D341Med (cell line): ENCODE data around the gene TLX2.

ENCODE experiments used
- DNase-seq: peaks from one replicate; pipeline ENCODE4 v3.0.0; 2012; ENCODE audit warnings: low spot score

TLX2 gene

GRCh38 chr2:74511104-74511989, 2.9 kb upstream of the TLX2 start:
- no peak for DNase-seq

- peak; percentile 85 for DNase-seq
Observed at GRCh38 chr2:74512744-74513604, 1.3 kb upstream of the TLX2 start.

DNA sequence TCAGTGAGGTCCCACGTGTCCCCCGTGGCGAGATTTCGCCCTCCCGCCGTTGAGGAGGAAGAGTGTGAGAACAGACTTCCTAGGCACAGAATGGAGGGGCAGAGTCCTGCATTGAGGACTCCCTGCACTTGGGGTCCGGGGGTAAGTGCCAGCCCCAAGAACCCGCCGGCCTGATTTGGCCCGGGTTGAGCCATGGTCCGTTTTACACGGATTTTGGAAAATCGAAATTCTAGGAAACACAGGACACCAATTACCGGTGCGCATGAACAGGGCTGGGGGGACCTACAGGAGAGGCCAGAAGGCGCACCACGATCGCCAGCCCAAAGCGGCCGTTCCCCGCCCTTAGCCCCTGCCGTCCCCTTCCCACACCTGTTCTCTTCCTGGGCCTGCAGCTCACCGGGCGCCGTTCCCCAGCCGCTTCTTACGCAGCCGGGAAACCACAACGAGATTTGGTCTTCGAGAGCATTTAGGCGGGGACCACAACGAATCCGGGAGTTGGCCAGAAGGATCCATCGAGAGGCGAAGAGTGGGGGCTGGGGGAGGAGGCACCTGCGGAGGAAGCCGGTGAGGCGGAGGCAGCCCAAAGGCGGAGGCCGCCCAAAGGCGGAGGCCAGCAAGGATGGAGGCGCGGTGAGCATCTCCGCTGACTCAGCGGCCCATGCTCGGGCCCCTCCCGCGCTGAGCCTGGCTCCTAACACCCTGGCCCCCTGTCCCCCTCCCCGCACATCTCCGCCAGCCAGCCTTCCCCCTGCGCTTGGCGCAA, 464 bp upstream of the TLX2 start:
- no peak for DNase-seq

DNA sequence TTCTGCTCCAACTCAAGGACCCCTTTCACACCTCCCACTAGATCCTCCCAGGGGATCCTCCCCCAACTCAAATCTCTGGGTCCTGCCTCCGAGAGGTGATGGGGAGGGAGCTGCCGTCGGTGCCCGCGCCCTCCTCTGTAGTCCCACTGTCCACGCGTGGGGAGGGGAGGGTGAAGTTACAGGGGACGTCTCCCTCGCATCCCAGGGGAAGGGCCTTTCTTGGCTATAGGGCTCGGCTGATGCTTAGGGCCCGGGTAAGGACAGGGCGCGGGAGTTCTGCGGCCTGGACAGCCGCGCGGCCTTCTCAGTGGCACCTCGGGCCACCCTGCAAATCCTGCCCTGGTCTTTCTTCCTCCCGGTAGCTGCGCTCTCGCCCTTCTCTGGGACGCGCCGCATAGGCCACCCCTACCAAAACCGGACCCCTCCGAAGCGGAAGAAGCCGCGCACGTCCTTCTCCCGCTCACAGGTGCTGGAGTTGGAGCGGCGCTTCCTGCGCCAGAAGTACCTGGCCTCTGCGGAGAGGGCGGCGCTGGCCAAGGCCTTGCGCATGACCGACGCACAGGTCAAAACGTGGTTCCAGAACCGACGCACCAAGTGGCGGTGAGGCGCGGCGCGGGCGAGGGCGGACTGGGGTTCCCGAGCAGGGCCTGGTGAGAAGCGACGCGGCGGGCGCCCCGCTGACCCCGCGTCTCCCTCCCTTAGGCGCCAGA, 1.2 kb downstream of the TLX2 start:
- DNase-seq: peak; percentile 38

DNA sequence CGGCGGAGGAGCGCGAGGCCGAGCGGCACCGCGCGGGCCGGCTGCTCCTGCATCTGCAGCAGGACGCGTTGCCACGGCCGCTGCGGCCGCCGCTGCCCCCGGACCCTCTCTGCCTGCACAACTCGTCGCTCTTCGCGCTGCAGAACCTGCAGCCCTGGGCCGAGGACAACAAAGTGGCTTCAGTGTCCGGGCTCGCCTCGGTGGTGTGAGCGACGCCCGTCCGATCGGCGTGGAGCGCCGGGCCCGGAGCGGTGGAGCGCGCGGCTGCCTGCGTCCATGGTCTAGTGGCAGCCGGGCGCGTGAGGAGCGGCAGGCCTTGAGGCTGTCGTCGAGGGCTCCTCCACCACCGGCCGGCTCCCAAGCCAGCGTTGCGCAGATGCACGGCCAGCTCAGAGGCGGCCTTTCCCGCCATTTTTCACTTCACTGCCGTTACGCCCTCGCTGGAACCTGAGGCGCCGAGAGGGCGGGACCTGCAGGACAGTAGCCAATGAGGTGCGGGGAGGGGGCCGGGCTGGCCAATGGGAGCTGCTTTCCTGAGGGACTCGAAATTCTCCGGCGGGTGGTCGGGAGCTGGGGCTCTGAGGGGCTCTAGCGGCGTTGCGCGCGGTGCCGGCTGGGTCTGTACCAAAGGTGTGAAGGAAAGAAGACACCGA, 1.9 kb downstream of the TLX2 start:
- peak; percentile 83 for DNase-seq

- no peak for DNase-seq
Observed at GRCh38 chr2:74516650-74517049, 2.4 kb downstream of the TLX2 start.

DNA sequence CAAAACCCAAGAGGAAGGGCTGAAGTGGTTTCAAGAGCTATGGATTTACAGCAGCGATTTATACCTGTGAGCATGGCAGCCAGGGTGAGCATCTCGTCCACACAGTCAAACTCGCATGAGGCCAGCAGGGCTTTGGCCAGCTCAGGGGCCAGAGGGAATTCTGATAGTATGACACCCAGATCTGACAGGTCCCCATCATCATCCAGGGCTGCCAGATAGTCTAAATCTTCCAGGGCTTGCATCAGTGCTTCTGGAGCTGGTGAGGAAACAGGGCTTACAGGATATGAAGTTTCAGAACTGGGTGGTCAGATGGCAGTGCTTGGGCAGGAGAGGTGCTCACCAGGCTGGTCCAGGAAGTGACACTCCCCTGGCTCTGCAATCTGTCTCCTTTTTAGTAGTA, 8.3 kb downstream of the TLX2 start:
- DNase-seq: no peak

GRCh38 chr2:74524005-74524404, 9.8 kb downstream of the TLX2 start:
- DNase-seq: no peak

DNA sequence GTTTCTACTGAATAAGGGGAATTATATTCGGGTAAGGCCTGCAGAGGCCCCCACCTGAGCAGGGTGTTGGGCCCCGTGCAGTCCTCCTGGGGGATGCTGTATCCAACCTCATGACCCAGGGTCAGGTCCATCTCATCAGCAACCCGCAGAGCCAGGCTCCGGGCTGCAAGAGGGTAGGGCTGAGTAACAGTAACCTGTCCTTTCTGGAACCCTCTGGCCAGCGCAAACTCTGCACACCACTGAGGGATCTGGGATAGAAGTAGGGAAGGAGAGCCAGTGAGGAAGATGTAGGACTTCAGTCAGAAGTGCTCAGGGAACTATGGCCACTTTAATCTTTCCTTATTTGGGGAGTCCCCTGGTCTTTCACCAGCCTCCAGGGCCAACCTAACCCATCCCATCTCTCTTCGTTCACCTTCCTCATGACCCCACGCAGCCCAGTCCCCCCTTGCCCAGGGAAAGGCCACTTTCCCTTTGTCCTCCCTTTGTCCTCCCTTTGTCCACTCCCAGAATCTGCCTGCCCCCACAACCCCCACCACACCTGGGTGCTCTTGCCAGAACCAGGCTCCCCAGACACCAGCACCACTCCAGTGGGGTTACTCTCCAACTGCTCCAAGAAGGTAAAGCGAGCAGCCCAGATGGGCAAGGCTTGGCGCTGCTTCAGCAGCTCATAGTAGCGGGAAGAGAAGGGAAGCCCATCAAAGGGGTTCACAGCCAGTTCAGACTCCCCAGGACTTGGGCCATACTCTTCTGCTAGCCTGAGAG, 10.9 kb downstream of the TLX2 start:
- DNase-seq: no peak

- DNase-seq: no peak
Observed at GRCh38 chr2:74525717-74526648, 11.7 kb downstream of the TLX2 start, which contains the start of gene DQX1. Gene DQX1, minus strand, starts transcription at chr2:74526231. Its CDS starts 502 bp downstream, at chr2:74525729.

DNA sequence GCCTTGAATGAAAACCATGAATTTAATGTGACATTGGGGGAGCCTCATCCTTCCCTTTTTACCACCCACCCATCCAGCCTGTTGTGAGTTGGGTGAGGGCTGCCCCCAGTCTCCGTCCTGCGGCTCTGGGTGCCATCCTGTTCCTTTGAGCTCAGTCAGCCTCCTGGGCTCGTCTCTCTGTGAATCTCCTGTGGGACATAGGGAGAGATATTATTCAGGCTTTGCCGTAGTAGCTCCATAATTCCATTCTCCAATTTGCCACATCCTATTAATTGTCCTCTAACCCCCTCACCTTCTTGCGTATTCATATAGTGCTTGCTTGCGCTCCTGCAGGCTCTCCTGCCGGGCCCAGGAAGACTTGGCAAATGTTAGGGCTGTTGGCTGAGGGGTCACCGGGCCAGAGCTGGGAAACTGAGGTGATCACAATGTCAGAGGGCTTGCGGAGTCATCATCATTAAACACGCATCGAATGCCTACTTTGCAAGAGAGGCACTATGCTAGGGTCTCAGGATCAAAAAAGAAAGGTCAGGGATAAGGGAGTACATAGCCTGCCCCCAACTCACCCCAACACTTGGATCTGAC, 12.5 kb downstream of the TLX2 start:
- no peak for DNase-seq

DNA sequence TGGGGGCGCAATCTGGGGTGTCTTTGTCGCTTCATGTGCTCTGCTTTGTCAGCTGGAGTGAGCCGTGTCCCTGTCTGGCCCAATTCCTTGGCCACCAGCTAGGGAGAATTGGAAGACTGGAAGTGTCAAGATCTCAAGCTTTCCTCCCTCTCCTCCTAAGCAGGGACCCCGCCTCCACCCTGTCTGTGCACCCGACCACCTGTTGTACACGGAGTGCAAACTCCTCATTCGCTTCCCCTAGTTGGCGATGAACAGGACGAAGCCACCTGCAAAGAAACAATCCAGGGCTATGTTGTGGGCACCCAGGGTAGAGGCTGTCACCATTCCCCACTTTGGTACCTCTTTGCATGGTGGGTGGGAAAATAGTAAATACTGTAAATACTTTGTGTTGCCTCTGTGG, 13.5 kb downstream of the TLX2 start:
- DNase-seq: no peak

DNA sequence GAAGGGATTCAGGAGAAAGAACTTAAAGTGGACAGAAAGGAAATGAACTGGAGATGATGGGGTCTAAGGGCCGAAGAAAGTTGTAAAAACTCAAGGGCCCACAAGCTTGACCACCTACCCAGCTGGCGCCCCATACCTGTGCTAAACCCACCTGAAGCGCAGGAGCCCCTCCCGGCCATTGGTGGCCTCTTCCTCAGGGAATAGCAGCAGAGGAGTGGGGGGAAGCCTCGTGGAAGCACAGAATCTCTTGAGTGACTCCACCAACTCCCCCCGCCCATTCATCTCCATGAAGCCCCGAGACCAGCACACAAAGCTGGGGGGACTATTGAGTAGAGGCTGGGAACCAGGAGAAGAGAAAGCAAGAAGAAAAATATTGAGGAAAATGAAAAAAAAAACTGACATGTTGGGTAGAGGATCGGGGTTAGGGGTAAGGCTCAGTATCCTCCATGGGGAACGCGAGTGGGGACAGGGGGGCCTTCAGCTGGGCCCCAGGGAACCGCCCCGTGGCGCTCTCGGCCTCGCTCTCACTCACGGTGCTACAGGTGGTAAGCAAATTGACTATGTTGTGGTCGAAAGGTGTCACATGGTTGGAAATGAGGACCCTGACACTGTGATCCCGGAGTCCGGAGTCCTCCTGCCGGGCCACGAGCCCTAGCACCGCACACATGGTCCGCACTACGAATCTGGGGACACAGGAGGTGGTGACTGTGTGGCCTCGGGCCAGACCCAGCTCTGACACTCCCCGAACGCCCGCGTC, 14.5 kb downstream of the TLX2 start:
- DNase-seq: no peak

DNA sequence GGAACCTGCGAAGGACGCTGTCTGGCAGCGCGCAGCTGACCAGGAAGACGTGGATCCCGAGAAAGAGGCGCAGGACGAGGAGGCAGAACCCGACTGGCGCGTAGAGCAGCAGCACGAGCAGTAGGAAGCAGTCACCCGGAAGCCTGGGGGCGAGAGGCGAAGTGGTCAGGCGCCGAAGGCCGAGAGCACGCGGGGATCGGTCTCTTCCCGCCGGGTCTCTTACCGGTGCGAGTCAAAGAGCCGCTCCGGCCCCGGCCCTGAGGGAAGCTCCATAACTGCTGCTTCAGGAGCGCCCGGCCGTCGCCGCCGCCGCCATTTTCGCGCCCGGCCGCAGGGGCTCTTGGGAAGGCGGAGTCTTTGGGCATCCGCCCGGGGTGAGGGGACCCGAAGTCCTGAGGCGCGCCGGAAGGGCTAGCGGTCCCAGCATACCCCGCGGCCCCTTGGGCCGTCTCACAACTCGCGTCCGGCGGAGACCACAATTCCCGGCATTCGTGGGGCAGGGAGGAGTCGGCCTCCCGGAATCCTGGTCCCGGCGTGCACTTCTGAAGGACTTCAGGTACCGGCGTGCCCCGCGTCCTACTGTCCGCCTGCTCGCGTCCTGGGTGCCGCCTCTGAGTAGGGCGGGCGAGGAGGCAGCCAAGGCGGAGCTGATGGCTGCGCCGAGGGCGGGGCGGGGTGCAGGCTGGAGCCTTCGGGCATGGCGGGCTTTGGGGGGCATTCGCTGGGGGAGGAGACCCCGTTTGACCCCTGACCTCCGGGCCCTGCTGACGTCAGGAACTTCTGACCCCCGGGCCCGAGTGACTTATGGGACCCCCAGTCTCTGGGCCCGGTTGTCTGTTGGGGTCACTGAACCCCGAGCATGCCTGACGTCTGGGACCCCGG, 15.3 kb downstream of the TLX2 start, which contains the start of the genes AUP1 and HTRA2:
Gene AUP1, minus strand, starts transcription at position 350 of the 882 bp plus-strand sequence. Its CDS starts 77 bp downstream, at position 273.
Gene HTRA2, plus strand, starts transcription at position 577 of the 882 bp plus-strand sequence. Its CDS starts 74 bp downstream, at position 651.
- peak; percentile 94 for DNase-seq

DNA sequence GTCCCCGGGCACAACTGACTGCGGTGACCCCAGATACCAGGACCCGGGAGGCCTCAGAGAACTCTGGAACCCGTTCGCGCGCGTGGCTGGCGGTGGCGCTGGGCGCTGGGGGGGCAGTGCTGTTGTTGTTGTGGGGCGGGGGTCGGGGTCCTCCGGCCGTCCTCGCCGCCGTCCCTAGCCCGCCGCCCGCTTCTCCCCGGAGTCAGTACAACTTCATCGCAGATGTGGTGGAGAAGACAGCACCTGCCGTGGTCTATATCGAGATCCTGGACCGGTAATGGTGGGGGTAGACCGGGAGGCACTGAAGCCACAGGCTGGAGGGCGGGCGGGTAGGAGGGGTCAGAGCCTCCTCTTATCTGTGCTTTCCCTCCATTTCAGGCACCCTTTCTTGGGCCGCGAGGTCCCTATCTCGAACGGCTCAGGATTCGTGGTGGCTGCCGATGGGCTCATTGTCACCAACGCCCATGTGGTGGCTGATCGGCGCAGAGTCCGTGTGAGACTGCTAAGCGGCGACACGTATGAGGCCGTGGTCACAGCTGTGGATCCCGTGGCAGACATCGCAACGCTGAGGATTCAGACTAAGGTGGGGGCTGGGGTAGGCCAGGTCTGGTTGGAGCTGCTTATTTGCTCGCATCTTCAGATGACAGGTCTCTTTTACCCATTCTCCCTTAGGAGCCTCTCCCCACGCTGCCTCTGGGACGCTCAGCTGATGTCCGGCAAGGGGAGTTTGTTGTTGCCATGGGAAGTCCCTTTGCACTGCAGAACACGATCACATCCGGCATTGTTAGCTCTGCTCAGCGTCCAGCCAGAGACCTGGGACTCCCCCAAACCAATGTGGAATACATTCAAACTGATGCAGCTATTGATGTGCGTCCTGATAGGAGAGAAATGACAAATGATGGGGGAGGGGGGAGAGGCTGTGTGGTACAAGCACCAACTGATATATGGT, 16.3 kb downstream of the TLX2 start:
- DNase-seq: peak; percentile 55

- DNase-seq: no peak
Observed at GRCh38 chr2:74531666-74532065, 17.4 kb downstream of the TLX2 start.
